ENCODE measurements around the gene CA12. TPM values are rescaled to one million over a fixed set of nuclear protein-coding genes. Genes with fewer than 3 reads are reported as not detected.

CA12 gene
- total and polyA plus RNA-seq, 9 of the 15 experiments (the other 6 are each of a cell fraction or from before 2014, with no cell fraction given), result 0.01 to 0.78 (median 0.15) TPM; not detected in 1

GRCh38 chr15:63401714-63402497, 20.3 kb upstream of the CA12 start (continued):
- no peak for TF ChIP-seq SUPT5H (IDR thresholded peaks at IDR 0.05)
- TF ChIP-seq ZNF766 (CRISPR knock-in tag; conservative IDR thresholded peaks at IDR 0.05), result peak; percentile 70; the same call in 1 of the 2 replicates
- TF ChIP-seq FOXM1 (IDR thresholded peaks at IDR 0.05; ENCODE audit: low read depth), result peak; percentile 59; the same call in 1 of the 2 replicates
- no peak for TF ChIP-seq FOXM1 (CRISPR knock-in tag; IDR thresholded peaks at IDR 0.05; ENCODE audit: low read depth)
- TF ChIP-seq EHMT2 (IDR thresholded peaks at IDR 0.05), result 0 out of 2 replicates have a peak, but pooled peaks have one; percentile 27
- peak; percentile 56 for TF ChIP-seq ZFP36 (IDR thresholded peaks at IDR 0.05; ENCODE audit: low read depth, low read length, partially characterized antibody)
- no peak for TF ChIP-seq RBM25 (IDR thresholded peaks at IDR 0.05; ENCODE audit: low read depth, low read length, severe bottlenecking)

- H3K27ac ChIP-seq (ENCODE audit: extremely low read depth, low read depth, low read length), result no peak overlapping the region
- no peak overlapping the region for H3K9ac ChIP-seq (ENCODE audit: insufficient read depth in 1 of 2, low read depth in 2 of 2, low read length in 2 of 2)
- ChIA-PET POLR2A (no interaction called here), CTCF (ENCODE audit: low intra/inter-chr PET ratio) (interaction anchor here (3.7 kb wide), 1 partner anchor 112 kb away, joined by 35 read pairs; no protein-coding TSS in a partner anchor)
- no peaks in the 10 kb centered on the region for H3K79me2 ChIP-seq (ENCODE audit: control insufficient read depth, insufficient read depth, low read length)
- BruUV-seq (replicated peaks), result no TSS peak
- H2AFZ ChIP-seq (ENCODE audit: low read depth, low read length), result no peak overlapping the region
- in situ Hi-C loops (cut with MboI), result loop anchor here (5.0 to 25.0 kb wide), 2 partner anchors 109 to 564 kb away; no protein-coding TSS in a partner anchor
- no peaks in the 10 kb centered on the region for H3K27me3 ChIP-seq (ENCODE audit: control insufficient read depth in 2 of 2, insufficient read depth in 2 of 2, low read length in 2 of 2)
- intact Hi-C loops (cut with micrococcal nuclease), result loop anchor here (10.0 kb wide), 1 partner anchor 236 kb away; no protein-coding TSS in a partner anchor
- TF ChIP-seq DACH1 (IDR thresholded peaks at IDR 0.05; ENCODE audit: partially characterized antibody), result no peak
- no peak for TF ChIP-seq MED1 (CRISPR knock-in tag; IDR thresholded peaks at IDR 0.05; ENCODE audit: borderline replicate concordance)
- no peak for TF ChIP-seq SRSF1 (IDR thresholded peaks at IDR 0.05; ENCODE audit: low read depth, low read length)
- no peak for TF ChIP-seq FIP1L1 (IDR thresholded peaks at IDR 0.05; ENCODE audit: low read depth, low read length, poor library complexity, severe bottlenecking)
- TF ChIP-seq ZNF282 (CRISPR knock-in tag; IDR thresholded peaks at IDR 0.05), result no peak
- TF ChIP-seq FOXJ2 (tag; IDR thresholded peaks at IDR 0.05), result no peak
- no peak for TF ChIP-seq SMAD1 (IDR thresholded peaks at IDR 0.05; ENCODE audit: low read depth, low read length, partially characterized antibody)
- TF ChIP-seq SNIP1 (IDR thresholded peaks at IDR 0.05; ENCODE audit: low read depth), result no peak
- no peak for TF ChIP-seq WHSC1 (IDR thresholded peaks at IDR 0.05; ENCODE audit: low read length)
- TF ChIP-seq ZNF408 (CRISPR knock-in tag; IDR thresholded peaks at IDR 0.05; ENCODE audit: low read depth), result no peak
- H3K9me3 ChIP-seq (replicated peaks; ENCODE audit: control insufficient read depth, insufficient read depth, low read depth, low read length), result no peaks in the 10 kb centered on the region; the same call in 1 of the 2 replicates
- H3K9me1 ChIP-seq (ENCODE audit: control insufficient read depth, insufficient read depth, low read length), result no peaks in the 10 kb centered on the region
- no peaks in the 10 kb centered on the region for H3K36me3 ChIP-seq (ENCODE audit: control insufficient read depth, insufficient read depth, low read length)
- no peaks in the 10 kb centered on the region for H4K20me1 ChIP-seq (replicated peaks; ENCODE audit: control insufficient read depth, insufficient read depth, low read length)
- H3K4me2 ChIP-seq (ENCODE audit: insufficient read depth, low read length), result no peak overlapping the region
- 81% methylated on average over 2 of the region's 2 CpGs for WGBS (ENCODE audit: insufficient coverage, low coverage, missing lambda C conversion rate)
- H3K4me3 ChIP-seq, result no peak overlapping the region
- DNase-seq (ENCODE audit: extremely low read depth in 1 of 4, low spot score in 3 of 4) (no peak), ATAC-seq (no peak), FAIRE-seq (no peak)
- H3K4me1 ChIP-seq (replicated peaks in 1 of 2; ENCODE audit: control insufficient read depth in 2 of 2, insufficient read depth in 2 of 2, low read length in 2 of 2), result peaks cover 4 to 24% of the 10 kb centered on the region in 2 experiments
Observed at GRCh38 chr15:63401078-63401477, 19.4 kb upstream of the CA12 start.
